NCI-H2107 treated with DMSO at 0.1 percent for 48 hours (cell line): ENCODE data around the gene ATF2.
A peak's percentile ranks its signal among the peaks of the same experiment; 100 is the strongest.

Experiments
- DNase-seq: peaks from one replicate; lab custom pipeline; 2025; ENCODE audit not compliant: unreplicated experiment; lab: John Stamatoyannopoulos, UW

The ATF2 gene, protein sequence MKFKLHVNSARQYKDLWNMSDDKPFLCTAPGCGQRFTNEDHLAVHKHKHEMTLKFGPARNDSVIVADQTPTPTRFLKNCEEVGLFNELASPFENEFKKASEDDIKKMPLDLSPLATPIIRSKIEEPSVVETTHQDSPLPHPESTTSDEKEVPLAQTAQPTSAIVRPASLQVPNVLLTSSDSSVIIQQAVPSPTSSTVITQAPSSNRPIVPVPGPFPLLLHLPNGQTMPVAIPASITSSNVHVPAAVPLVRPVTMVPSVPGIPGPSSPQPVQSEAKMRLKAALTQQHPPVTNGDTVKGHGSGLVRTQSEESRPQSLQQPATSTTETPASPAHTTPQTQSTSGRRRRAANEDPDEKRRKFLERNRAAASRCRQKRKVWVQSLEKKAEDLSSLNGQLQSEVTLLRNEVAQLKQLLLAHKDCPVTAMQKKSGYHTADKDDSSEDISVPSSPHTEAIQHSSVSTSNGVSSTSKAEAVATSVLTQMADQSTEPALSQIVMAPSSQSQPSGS

DNA sequence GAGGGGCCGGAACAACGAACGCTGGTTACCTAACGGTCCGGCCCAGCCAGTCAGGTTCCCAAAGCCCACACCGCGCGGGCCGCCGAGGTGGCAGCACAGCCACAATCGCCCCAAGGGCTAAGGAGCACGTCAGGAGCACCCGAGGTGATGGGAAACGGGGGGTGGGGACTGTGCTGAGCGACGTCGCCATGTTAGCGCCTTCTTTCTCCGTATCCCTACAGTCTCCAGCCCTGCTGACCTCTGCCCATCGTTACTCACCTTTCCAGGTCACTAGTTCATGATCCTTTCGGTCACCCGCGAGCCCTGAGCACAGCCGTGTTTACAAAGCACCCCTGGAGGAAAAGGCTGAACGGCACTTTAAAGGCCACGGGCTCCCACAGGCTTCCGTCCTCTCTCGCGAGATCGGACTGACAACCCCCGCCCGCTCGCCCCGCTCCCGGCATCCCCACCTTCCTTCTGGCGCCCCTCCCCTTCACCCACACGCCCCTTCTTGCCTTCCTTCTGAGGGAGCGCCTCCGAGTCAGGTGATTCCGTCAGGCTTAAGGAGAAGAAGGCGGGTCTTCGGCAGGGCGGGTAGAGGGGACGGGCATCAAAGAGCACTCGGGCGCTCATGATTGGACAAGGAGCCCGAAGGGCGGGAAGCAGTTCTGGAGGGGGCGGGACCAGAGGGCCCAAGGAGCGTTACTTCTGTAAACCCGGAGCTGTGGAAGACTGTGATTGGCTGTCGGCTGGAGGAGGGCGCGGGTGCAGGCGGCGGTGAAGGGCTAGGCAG is at the start of gene ATF2:
Gene ATF2, minus strand, starts transcription at position 412 of the 772 bp plus-strand sequence. CDS start 31,760 bp downstream, outside the sequence.
- peak; percentile 97 for DNase-seq

DNA sequence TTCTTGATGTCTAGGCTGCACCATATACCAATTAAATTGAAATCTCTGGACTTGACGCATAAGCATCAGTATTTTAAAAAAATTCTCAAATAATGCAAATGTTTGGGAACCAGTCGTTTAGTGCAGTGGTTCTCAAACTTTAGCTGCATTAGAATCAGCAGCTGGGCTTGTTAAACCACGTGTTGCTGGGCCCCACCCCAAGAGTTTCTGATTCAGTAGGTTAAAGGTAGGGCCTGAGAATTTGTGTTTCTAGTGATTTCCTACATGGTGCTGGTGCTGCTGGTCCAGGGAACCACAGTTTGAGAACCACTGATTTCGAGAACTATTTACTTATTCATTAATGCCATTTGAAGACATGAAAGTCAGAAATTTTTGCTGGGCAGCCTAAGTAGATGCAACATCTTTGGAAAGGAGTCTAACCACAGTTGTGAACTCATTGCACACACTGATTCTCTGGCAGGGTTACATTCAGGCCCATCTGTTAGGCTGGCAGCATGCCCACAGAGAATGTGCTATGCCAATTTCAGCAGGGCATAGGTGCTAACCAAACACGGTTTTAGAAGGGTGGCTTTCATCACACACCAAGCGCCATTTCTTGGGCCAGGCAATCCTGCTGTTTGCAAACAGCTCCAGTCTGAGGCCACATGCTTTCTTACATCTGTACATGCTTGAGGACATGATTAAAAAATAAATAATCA is 39.9 kb upstream of the ATF2 start:
- no peak for DNase-seq

DNA sequence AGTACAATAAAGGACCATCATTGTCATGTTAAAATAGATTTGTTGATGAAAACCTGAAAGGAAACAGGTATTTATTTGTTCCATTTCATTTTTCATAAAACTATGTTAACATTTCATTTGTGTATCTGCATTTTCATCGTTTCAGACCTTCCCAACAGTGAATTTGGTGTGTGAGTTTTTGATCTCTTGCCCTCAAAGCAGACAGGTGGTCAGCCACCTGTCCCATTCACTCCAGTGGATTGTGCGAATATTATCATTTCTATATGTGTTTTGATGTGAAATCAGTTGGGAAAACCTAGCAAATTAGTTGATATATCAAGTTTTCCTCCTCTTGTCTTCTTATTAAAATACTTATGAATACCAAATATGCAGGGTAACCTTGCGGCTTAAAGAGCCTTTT is 38.9 kb upstream of the ATF2 start:
- DNase-seq: no peak

DNA sequence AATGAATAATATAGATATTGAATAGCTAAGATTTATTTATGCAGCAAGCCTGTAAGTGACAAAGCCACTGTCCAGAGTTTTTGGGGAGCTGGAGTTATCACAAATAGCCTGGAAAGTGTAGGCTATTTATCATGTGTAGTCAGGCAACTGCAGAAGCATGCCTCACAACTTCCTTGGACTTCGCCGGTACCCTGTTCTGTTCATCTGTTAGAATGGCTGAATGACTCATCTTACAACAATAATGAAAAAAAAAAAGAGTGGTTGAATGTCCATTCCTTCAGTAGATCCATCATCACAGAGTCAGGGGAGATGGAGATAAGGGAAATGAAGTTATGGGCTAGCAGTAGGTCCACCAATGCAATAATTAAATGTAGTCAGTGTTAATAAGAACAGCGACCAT is 37.5 kb upstream of the ATF2 start:
- no peak for DNase-seq

DNA sequence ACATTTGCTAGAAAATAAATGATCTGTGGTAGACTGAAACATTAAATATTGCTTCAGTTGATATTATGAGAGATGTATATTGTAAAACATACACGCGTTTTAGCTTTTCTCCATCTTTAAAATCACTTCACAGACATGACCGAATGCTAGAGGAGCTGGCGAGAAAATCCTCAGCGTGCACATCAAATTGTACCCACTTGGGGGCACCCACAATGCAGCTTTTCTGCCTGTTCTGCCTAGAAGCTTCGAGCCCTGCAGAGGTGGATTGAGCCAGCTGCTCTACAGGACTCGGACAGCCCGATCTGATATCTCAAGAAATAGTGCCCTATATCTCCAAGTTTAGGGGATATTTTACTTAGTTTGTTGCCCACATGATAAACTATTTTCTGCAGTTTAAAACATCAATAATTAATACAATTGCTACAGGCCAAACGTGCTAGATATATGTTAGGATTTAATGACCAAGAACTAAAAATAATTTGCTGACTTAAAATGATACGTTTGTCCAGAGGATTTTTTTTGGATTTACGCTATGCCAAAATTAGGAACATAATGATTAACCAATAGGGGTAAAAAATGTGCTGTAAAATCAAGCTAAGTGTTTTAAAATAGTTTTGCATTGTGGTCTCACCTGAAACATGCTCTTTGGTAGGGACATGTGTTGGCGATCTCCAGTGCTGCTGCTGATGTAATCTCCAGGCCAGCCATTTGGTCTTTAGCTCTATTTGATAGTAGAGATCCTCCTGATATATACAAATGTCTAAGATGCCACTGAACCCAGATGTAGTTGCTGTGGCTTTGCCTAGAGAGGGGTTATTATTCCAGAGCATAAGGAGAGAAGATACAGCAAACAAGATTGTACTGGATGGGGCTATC is 35.9 kb upstream of the ATF2 start:
- DNase-seq: peak; percentile 37

DNA sequence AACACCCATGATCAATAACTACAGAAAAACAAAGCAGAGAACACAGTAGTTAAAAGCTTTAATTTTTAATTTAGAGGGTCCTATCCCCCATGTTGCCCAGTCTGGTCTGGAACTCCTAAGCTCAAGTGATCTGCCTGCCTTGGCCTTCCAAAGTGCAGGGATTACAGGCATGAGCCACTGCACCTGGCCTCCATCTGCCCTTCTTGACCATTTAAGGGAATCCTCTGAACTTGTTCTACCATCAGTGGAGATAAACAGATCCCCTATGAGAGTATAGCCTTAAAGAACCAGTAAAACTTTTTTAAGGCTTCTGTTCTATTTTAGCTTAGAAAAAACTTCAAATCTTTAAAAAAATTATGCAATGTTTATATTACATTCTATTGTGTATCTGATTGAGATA is 27.0 kb upstream of the ATF2 start:
- no peak for DNase-seq

DNA sequence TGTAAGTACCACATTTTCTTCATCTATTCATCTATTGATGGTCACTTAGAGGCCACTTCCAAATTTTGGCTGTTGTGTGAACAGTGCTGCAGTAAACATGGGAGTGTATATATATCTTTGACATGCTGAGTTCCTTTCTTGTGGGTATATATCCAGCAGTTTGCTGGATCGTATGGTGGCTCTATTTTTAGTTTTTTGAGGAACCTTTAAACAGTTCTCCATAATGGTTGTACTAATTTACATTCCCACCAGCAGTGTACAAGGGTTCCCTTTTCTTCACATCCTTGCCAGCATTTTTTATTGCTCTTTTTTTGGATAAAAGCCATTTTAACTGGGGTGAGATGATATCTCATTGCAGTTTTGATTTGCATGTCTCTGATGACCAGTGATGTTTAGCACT is 20.8 kb upstream of the ATF2 start:
- no peak for DNase-seq

DNA sequence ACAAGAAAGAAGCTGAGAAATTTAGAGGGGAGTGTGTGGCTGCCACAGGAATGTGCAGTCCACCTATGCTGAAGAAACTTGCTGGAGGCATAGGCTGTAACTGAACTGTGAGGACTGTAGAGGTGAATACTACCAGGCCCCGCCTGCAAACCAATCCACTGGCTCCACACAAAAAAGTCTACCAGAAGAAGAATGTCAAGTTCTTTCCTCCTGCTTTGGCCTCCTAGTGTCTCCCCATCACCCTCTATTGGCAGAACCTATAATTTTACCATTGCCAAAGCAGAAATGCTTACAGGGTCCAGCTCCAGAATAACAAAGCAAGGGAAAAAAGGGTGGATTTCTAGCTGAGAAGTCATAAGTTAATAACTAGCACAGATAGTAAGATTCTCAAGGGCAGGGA is 19.4 kb upstream of the ATF2 start:
- DNase-seq: no peak

DNA sequence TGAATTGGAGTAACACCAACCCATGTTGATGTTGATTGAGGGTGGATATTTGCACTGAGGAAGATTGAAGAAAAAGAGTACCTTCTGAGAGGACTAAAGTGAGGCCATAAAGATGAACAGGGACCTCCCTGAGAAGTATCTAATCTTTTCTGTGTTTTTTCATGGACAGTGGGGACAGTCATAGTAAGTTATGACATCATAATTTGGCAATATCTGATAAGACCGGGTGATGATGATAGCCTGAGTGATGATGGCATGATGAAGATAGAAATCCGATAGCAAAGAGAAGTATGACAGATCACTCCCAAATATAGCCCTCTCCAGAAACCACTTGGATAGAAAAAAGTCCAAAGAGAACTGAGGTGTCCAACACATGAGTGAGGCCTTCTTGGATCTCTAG is 15.7 kb upstream of the ATF2 start:
- no peak for DNase-seq

DNA sequence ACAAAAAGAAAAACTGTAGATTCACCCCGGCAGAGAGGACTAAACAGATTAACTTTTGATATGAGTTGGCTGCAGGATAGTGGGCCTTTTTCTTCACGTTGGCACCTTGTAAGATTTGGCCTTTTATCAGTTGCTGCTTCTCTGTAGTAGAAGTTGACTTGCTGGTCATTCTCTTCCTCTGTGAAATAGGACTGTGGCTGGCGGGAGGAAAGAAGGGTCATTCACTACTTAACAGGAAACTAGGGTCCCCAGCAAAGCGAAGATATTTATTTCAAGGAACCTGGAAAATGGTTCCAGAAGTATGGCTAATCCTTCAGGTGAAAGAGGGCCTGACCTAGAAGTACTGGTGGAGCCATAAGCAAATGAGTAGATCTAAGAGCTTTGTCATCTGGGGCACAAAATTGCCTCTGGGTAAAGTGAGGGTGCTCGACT is 13.9 kb upstream of the ATF2 start:
- no peak for DNase-seq

DNA sequence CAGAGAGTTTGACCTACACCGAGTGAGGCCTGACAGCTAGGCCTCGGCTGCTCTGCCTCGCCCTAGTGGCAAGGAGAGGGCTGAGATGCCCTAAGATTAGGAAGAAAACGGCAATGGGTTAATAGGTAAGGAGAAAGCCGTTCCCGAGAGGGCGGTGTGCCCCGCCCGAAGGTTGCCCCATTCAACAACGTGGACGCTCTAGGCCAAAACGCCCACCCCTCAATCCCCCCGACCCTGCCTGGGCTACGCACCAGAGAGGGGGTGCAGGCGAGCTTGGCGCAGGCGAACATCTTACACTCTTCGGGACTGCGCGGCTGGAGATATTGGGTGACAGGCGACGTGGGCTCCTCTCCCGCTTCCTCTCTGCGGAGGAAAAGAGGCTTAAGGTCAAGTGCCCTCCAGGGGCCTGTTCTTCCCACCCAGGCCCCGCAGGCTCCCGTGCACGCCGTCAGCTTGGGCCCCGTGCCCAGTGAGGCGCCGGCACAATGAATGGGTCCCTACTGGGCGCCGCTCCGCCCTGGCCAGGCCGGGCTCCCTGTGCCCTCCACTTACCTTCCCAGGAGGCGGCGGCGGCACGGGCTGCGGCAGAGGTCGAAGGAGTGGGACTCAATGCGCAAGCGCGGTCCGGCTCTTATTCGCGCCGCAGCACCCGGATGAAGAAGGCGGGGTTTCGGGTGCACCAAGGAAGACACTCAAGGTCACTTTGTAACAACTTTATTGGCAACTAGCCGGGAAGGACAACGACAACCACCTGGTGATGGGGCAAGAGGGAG is 13.3 kb upstream of the ATF2 start, which contains the start of gene ATP5MC3:
Gene ATP5MC3, minus strand, starts transcription at position 607 of the 773 bp plus-strand sequence. Its CDS starts 317 bp downstream, at position 290.
- DNase-seq: peak; percentile 84

DNA sequence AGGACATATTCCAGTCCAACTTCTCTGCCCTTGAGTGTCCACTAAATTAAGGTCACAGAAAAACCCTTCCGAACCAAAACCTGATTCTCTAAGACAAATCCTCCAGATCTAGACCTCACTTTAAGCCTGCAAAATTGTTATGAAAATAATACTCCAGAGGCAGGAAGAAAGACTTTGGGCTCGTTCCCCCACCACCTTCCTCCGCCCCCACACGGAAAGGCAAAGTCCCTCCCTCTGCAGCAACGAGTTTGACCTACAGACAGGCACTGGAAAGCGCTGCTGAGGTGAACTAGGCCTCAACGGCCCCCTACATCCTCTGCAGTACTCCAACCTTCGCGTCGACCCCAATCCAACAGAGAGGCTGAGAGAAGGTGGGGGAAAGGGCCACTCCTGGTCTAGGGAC is 12.7 kb upstream of the ATF2 start:
- no peak for DNase-seq

DNA sequence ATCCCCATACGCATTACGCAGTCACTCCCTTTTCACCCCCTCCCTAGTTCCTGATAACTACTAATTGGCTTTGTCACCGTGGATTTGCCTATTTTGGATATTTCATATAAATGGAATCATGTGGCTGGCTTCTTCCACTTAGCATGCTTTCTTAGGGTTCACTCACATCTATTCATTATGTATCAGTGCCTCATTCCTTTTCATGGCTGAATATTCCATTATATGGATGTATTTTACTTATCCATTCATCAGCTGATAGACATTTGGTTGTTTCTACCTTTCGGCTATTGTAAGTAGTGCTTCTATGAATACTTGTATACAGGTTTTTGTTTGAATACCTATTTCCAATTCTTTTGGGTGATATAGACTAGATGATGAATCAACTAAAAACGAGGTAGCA is 8.6 kb upstream of the ATF2 start:
- no peak for DNase-seq

DNA sequence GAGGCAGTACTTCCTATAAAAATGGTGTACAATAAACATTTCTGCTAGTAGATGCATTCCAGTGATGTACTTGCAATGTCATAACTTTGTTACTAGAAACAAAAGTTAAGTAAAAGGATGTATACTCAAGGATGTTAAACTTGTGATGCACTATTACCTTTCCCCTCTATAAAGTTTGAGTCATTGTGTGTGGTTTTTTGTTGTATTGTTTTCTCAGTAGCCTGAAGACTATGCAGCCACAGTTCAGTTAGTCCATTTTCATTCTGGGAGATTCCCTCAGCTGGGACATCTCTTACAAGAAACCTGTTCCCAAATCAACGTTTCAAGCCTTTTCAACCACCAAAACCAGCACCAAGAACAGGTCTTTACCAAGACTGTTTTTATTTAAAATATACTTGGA is 7.9 kb upstream of the ATF2 start:
- no peak for DNase-seq

DNA sequence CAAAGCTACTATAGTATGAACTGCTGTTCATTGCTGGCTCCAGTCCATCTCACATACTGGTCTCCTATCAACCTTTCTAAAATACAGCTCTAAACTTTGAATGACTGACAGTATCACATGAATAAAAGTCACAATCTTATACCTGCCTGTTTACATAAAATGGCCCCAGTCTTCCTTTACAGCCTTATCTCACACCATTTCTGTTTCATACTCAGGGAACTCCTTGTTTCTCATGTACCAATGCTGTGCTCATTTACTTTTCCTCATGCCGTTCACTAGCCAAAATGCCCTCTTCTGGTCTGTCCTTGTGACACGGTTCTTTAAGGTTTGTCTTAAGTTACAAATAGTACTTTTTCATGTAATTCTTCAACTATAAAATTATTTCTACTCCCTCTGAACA is 7.3 kb upstream of the ATF2 start:
- DNase-seq: no peak

DNA sequence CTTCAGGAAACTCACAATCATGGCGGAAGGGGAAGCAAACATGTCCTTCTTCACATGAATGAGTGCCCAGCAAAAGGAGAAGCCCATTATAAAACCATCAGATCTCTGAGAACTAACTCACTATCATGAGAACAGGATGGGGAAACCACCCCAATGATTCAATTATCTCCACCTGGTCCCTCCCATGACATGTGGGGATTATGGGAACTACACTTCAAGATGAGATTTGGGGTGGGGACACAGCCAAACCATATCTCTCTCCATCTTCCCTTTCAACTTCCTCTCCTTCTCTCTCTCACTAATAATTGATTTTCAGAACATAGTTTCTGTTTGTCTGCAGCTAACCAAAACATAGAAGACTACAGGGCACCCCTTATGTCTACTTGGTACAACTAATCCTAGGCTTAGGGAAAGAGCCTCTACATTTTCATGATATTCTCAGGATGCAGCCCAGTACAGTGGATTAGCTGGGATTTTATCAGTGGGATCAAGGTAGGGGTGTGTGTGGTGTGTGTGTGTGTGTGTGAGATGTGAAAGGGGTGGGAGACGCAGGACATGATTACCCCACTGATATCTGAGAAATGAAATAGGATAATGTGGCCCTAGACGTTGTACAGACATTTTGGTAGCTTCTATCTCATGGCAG is 2.8 kb upstream of the ATF2 start:
- DNase-seq: no peak

DNA sequence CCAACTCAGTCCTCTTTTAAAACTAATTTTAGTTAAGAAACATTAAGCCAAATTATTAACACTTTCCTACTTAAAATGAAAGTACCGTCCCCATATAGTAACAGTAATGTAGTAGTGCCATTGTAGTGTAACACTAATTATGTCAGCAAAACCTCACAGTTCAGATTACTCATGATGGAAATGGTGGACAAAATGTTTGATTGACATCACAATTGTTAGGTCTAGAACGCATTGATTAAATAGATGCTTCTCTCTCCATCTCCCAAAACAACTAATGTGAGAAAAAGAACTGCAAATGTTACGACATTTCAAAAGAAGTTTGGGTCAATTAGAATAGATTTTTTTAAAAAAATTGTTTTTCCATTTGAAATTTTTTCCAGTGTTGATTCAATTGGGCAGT is 1.2 kb upstream of the ATF2 start:
- no peak for DNase-seq

DNA sequence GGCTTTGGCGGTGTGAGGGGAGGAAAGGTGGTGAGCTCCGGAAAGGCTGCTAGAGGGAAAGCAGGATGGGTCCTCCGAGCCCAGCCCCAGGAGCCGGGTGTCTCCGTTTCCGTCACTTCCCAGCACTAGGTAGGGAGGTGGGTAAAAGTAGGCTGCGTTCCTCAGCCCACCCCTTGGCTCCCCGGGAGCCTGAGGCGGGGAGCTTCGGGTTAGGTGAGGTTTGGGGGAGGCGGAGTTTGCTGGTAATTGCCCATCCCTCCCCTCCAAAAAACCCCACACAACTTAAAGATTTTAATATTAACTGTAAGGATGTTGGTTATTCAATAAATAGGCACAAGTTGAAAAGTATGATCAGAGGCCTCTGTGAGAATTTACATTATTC is 552 bp upstream of the ATF2 start:
- DNase-seq: no peak

DNA sequence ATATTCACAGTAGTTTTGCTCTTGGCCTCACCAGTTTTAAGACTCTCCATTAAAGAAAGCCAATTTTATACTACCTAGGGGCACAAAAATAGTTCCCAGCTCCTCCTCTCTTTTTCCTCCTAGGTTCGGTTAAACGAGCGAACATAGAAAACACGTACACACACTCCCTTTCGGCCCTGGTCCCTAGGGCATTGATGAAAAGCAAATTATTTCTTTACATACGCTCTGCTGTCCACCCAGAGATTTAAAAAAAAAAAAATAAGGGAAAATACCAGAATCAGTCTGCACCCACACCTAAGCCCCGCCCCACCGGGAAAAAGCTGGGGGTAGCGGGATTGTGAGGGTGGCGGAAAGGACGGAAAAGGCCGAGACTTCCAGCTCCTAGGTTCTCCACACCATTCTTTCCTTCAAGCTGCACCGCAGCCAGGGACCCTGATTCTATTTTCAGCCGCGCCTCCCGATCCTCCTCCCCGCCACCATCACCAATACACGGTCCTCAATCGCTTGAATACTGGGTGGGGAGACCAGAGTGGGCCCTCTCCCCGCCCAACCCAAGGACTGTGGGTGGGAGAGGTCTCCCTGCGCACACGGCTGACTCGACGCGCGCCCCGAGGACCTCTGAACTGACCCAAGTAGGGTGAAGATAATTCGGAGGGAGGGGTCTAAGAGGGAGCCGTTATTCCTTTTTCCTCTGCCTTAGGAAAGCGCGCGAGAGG is 769 bp downstream of the ATF2 start:
- DNase-seq: no peak
